H1 (cell line): ENCODE data around the gene CD300C. TPM values are rescaled to one million over a fixed set of nuclear protein-coding genes. Genes with fewer than 3 reads are reported as not detected.

Experiments
- BCL11A ChIP-seq, 2 experiments: IDR thresholded peaks; one replicate each; pipeline ENCODE4 v1.6.1; 2011; ENCODE audit warnings: low read depth in 2 of 2, low read length in 2 of 2, mild to moderate bottlenecking in 2 of 2
- CHD1 ChIP-seq: IDR thresholded peaks from 2 replicates; pipeline ENCODE4 v1.6.1; 2012; ENCODE audit warnings: low read depth, low read length, improper control_type of control experiment
- CREB1 ChIP-seq: IDR thresholded peaks from 2 replicates; pipeline ENCODE4 v1.6.1; 2012; ENCODE audit warnings: inconsistent platforms
- FOSL1 ChIP-seq: IDR thresholded peaks from 2 replicates; pipeline ENCODE4 v1.6.1; 2011; ENCODE audit warnings: mild to moderate bottlenecking, low read depth, low read length, moderate library complexity; ENCODE audit not compliant: insufficient read depth
- GABPA ChIP-seq: IDR thresholded peaks from 2 replicates; pipeline ENCODE4 v1.6.1; 2011; ENCODE audit warnings: mild to moderate bottlenecking, low read length, moderate library complexity, borderline replicate concordance; ENCODE audit not compliant: insufficient read depth
- JUND ChIP-seq: IDR thresholded peaks from 2 replicates; pipeline ENCODE4 v1.6.1; 2011; ENCODE audit warnings: mild to moderate bottlenecking, improper control_type of control experiment, low read length
- SIRT6 ChIP-seq: IDR thresholded peaks from one replicate; pipeline ENCODE4 v1.7.1; 2012; ENCODE audit warnings: low read length, inconsistent platforms
- polyA plus RNA-seq, 7 experiments: library from polyadenylated mRNA; depleted of rRNA in 3 of 7; stranded (reverse) in 5 of 7; unstranded in 2 of 7; fragments of >200 nt in 5 of 7; fragments of 200-250 nt in 2 of 7; gene quantifications; 1 replicate in 5 of 7; 2 replicates in 1 of 7; 4 replicates in 1 of 7; pipeline versions ENCODE4 v1.2.1 to v1.2.3, GENCODE V29; 2011 to 2013; ENCODE audit warnings: missing spikeins in 2 of 7, mixed read lengths in 2 of 7
- total RNA-seq: library from RNA; stranded (reverse); fragmentation: NEBNext Ultra II Directional; extraction: Animal tissue kit (Norgen Biotek cat#: 25700); gene quantifications from 2 replicates; pipeline ENCODE4 v1.2.1, GENCODE V29; 2021

CD300C gene
- total and polyA plus RNA-seq, 2 of the 8 experiments (the other 6 are each of a cell fraction or from before 2014, with no cell fraction given) = not detected

- TF ChIP-seq SIRT6 (no peak), FOSL1 (no peak), CREB1 (no peak), BCL11A (IDR thresholded peaks at IDR 0.05; ENCODE audit: low read depth in 2 of 2, low read length in 2 of 2) (no peak), GABPA (no peak), JUND (no peak), CHD1 (no peak)
Observed at GRCh38 chr17:74554909-74555308, 9.0 kb upstream of the CD300C start (continued).
